ENCODE measurements around the gene ZNRF2. TPM values are rescaled to one million over a fixed set of nuclear protein-coding genes. Genes with fewer than 3 reads are reported as not detected.
A peak's percentile ranks its signal among the peaks of the same experiment; 100 is the strongest.

The ZNRF2 gene
- total and polyA plus RNA-seq, 7 donors: 14.4 to 33.8 (median 22.5) TPM

DNA sequence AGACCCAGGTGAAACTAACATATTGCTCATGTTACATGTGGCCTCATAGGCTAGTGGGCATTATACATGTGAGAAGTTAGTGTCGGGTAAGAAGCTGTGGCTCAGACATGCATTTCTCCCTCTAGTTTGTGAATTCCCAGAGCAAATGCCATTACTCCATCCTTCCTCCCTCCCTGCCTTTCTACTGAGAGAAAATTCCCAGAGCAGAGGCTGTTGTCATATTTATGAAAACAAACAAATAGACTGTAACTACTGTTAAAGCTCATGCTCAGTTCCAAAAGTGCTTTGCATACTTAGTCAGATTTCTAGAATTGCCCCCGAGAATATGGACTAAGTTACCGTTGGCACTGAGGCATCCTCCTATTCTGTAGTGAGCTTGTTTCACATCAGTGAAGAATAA is 29.0 kb downstream of the ZNRF2 start:
- Histone ChIP-seq H3K27me3 (no peaks in the 10 kb centered on the region), H3K4me1 (peaks cover 0 to 28% (median 8%) of the 10 kb centered on the region in 4 donors), H3K9me3 (no peaks in the 10 kb centered on the region), H3K36me3 (no peaks in the 10 kb centered on the region), H3K4me3 (no peak overlapping the region), H3K27ac (no peak overlapping the region)
- 83 to 87% methylated on average over 3 of the region's 3 CpGs for WGBS, 2 donors
- intact Hi-C loops (cut with DNase I): no loop called here
- TF ChIP-seq EP300 (IDR thresholded peaks at IDR 0.05): no peak
- no peak for TF ChIP-seq POLR2A (IDR thresholded peaks at IDR 0.05)
- DNase-seq: no peak

DNA sequence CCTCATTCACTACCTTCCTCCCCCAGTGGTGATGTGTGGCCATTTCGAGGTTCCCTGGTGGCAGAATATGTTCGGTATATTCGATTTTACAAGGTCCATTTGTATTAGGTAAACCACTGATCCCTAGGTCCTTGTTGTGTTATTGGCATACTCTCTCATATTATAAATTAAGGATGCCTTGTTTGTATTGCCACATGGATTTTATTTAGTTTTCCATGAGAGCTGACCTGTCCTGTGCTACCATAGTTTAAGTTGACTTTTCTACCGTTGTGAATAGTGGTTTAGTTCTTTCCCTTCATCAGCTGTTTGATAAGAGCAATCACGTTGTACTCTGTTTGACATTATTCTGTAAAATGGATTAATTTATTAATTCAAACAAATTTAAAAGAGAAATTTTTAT is 29.4 kb downstream of the ZNRF2 start:
- no peaks in the 10 kb centered on the region for H3K9me3 ChIP-seq
- no peaks in the 10 kb centered on the region for H3K36me3 ChIP-seq
- H3K27ac ChIP-seq: no peak overlapping the region
- TF ChIP-seq POLR2AphosphoS5 (IDR thresholded peaks at IDR 0.05): no peak
- no peak for TF ChIP-seq EP300 (IDR thresholded peaks at IDR 0.05)
- TF ChIP-seq POLR2A (IDR thresholded peaks at IDR 0.05): no peak
- TF ChIP-seq, protein P1, sequence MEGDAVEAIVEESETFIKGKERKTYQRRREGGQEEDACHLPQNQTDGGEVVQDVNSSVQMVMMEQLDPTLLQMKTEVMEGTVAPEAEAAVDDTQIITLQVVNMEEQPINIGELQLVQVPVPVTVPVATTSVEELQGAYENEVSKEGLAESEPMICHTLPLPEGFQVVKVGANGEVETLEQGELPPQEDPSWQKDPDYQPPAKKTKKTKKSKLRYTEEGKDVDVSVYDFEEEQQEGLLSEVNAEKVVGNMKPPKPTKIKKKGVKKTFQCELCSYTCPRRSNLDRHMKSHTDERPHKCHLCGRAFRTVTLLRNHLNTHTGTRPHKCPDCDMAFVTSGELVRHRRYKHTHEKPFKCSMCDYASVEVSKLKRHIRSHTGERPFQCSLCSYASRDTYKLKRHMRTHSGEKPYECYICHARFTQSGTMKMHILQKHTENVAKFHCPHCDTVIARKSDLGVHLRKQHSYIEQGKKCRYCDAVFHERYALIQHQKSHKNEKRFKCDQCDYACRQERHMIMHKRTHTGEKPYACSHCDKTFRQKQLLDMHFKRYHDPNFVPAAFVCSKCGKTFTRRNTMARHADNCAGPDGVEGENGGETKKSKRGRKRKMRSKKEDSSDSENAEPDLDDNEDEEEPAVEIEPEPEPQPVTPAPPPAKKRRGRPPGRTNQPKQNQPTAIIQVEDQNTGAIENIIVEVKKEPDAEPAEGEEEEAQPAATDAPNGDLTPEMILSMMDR (IDR thresholded peaks at IDR 0.05): no peak
- DNase-seq: no peak
- peaks cover 0 to 32% (median 7%) of the 10 kb centered on the region in 4 donors for H3K4me1 ChIP-seq
- WGBS, 2 donors: 76 to 85% methylated on average over 5 of the region's 5 CpGs
- no peak overlapping the region for H3K4me3 ChIP-seq
- H3K27me3 ChIP-seq: no peaks in the 10 kb centered on the region
- intact Hi-C loops (cut with DNase I): no loop called here

DNA sequence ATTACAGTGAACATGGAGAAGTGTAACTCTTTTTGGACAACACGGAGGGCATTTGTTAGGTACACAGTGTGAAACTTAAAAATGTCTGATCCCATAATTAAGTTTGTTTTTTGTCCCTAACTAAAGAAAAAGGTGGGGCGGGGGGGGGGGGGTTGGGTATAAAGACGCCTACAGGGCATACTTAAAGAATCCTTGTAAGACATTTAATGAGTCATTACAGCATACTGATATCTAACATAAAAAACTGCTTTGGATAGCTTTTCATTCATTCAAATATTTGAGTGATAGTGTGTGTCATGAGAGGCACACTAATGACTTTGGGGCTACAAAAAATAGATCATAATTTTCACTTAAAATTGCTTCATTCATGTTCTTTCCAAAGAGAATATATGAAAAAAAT is 31.2 kb downstream of the ZNRF2 start:
- intact Hi-C loops (cut with DNase I): no loop called here
- TF ChIP-seq, protein P1 (IDR thresholded peaks at IDR 0.05): no peak
- TF ChIP-seq POLR2A (IDR thresholded peaks at IDR 0.05) (no peak), POLR2AphosphoS5 (IDR thresholded peaks at IDR 0.05) (no peak), EP300 (IDR thresholded peaks at IDR 0.05) (no peak)
- Histone ChIP-seq H3K4me3 (no peak overlapping the region), H3K9me3 (no peaks in the 10 kb centered on the region), H3K27ac (no peak overlapping the region), H3K36me3 (no peaks in the 10 kb centered on the region), H3K4me1 (peaks cover 0 to 32% (median 6%) of the 10 kb centered on the region in 4 donors), H3K27me3 (no peaks in the 10 kb centered on the region)
- no peak for DNase-seq
- WGBS, 2 donors: 93 to 94% methylated on average over 3 of the region's 3 CpGs

DNA sequence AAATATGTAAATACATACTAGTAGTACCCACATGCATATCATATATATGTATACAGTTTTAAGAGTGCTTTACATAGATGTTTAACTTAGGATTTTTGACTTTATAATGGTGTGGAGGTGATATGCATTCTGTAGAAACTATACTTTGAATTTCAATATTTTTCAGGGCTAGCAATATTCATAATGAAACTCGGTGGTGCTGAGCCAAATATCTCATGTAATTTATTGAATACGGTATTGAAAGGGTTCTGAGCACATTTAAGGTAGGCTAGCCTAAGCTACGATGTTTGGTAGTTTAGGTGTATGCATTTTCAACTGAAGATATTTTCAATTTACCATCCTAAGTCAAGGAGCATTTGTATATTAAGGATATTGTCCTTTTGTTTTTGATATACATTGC is 36.0 kb downstream of the ZNRF2 start:
- no peak overlapping the region for H3K27ac ChIP-seq
- 81 to 83% methylated on average over 3 of the region's 3 CpGs for WGBS, 2 donors
- H3K27me3 ChIP-seq: no peaks in the 10 kb centered on the region
- peaks cover 0 to 52% (median 24%) of the 10 kb centered on the region in 4 donors for H3K4me1 ChIP-seq
- no peak overlapping the region for H3K4me3 ChIP-seq
- no peaks in the 10 kb centered on the region for H3K9me3 ChIP-seq
- no peak for TF ChIP-seq POLR2A (IDR thresholded peaks at IDR 0.05)
- TF ChIP-seq EP300 (IDR thresholded peaks at IDR 0.05): no peak
- no peaks in the 10 kb centered on the region for H3K36me3 ChIP-seq
- no peak for DNase-seq
- intact Hi-C loops (cut with DNase I): no loop called here

DNA sequence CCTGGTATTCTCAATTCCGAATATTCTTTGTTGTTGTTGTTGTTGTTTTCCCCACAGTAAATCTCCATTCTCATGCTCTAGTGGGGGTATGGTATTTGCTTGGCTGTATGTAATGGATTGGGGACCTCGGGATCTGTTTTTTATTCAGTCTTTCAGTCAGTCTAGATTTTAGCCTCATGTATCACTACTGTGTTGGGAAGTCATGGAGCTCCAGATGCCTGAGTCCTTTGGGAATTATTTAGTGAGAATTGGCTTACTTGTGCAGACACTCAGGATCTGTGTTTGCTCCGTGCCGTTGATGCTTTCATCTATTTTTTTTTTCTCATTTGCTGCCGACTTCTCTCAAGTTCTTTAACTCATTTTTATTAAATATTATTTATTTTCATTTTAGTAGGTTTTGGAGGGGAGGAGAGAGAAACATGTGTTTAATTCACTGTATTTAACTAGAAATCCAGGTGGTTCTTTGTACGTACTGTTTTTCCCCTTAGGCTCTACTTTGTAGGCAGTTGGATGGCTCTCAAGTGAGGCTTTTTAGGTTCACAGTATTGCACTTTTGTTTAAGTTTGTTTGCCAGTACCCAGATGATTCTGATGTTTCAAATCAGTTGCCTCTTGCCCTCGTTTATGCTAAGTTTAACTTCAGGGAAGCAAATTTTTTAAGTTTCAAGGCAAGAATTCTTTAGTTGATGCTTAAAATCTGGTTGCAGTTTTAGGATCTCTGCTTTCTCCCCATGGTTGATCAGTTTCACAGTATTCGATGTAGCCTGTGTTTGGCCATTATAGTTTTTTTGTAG is 36.9 kb downstream of the ZNRF2 start:
- no peak for DNase-seq
- intact Hi-C loops (cut with DNase I): no loop called here

More for the DNA sequence above, 36.9 kb downstream of the ZNRF2 start:
- Histone ChIP-seq H3K36me3 (no peaks in the 10 kb centered on the region), H3K4me1 (peaks cover 0 to 52% (median 24%) of the 10 kb centered on the region in 4 donors), H3K27ac (peak overlapping the region; percentile 36 to 66 (median 52)), H3K4me3 (peak overlapping the region in 3 of 4 donors; percentile 0 to 19 (median 8)), H3K27me3 (no peaks in the 10 kb centered on the region), H3K9me3 (no peaks in the 10 kb centered on the region)
- whole genome bisulfite sequencing, 2 donors: 55 to 62% methylated on average over 8 of the region's 8 CpGs
- no peak for TF ChIP-seq POLR2A (IDR thresholded peaks at IDR 0.05)
- TF ChIP-seq EP300 (IDR thresholded peaks at IDR 0.05): no peak
- TF ChIP-seq POLR2AphosphoS5 (IDR thresholded peaks at IDR 0.05): no peak
- TF ChIP-seq, protein P1 (IDR thresholded peaks at IDR 0.05): no peak
